Measurements from ENCODE around the gene CD6.
A peak's percentile ranks its signal among the peaks of the same experiment; 100 is the strongest.

The CD6 gene

DNA sequence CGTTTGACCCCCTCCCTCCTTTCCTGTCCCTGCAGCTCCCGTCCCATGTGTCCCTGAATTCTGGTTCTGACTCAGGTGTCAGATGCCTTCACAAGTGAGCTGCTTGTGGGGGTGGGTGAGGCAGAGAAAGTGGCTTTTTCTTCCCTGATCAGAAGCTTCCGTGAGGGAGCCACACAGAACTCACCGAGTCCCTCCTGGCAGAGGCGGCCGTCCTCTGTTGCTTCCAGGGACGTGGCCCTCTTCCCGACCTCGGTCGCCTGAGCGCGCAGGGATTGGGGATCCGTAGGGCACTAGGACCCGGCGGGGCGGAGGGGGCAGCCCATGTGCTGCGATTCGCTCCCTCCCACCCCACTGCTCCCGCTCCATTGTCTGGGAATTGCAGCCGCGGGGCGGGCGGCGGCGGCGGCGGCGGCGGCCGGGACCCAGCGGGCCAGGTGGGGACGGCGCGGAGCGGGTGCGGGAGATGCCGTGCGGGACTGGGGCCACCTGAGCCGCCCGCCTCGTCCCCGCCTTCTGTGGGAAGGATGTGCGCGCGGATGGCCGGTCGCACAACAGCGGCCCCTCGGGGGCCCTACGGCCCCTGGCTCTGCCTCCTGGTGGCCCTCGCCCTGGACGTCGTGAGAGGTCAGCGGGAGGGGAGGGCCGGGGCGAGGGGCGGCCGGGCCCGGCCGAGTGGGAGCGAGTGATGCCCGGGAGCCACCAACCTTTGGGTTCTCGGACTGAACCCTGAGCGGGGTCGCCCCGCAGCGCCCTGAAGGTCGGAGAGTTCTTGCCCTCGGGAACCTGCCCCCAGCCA lies 47.2 kb upstream of the CD6 start, which contains the start of gene TMEM132A (continued):
- 0 out of 2 replicates have a peak, but pooled peaks have one; percentile 19 for TF ChIP-seq ZNF366 (tag by site-specific recombination; conservative IDR thresholded peaks at IDR 0.05)
- TF ChIP-seq ZFHX2 (tag by site-specific recombination; conservative IDR thresholded peaks at IDR 0.05) = peak; percentile 36; the same call in 1 of the 2 replicates
- TF ChIP-seq ZNF24 (tag by site-specific recombination; IDR thresholded peaks at IDR 0.05) = peak; percentile 86
- TF ChIP-seq IKZF3 (tag by site-specific recombination; IDR thresholded peaks at IDR 0.05) = peak; percentile 97
- peak; percentile 67; the same call in 1 of the 2 replicates for TF ChIP-seq MZF1 (tag by site-specific recombination; IDR thresholded peaks at IDR 0.05; ENCODE audit: borderline replicate concordance)
- TF ChIP-seq, protein P1, sequence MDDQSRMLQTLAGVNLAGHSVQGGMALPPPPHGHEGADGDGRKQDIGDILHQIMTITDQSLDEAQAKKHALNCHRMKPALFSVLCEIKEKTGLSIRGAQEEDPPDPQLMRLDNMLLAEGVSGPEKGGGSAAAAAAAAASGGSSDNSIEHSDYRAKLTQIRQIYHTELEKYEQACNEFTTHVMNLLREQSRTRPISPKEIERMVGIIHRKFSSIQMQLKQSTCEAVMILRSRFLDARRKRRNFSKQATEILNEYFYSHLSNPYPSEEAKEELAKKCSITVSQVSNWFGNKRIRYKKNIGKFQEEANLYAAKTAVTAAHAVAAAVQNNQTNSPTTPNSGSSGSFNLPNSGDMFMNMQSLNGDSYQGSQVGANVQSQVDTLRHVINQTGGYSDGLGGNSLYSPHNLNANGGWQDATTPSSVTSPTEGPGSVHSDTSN (CRISPR knock-in tag; IDR thresholded peaks at IDR 0.05) = peak; percentile 74
- no peak; the same call in 1 of the 2 replicates for TF ChIP-seq ZNF561 (tag by site-specific recombination; IDR thresholded peaks at IDR 0.05; ENCODE audit: borderline replicate concordance)
- TF ChIP-seq ZNF324 (tag by site-specific recombination; IDR thresholded peaks at IDR 0.05) = 0 out of 2 replicates have a peak, but pooled peaks have one; percentile 27
- peak; percentile 65; the same call in 1 of the 2 replicates for TF ChIP-seq ZSCAN23 (tag by site-specific recombination; IDR thresholded peaks at IDR 0.05)
- TF ChIP-seq ZBTB17 (tag by site-specific recombination; IDR thresholded peaks at IDR 0.05) = peak; percentile 76
- TF ChIP-seq, protein P2, sequence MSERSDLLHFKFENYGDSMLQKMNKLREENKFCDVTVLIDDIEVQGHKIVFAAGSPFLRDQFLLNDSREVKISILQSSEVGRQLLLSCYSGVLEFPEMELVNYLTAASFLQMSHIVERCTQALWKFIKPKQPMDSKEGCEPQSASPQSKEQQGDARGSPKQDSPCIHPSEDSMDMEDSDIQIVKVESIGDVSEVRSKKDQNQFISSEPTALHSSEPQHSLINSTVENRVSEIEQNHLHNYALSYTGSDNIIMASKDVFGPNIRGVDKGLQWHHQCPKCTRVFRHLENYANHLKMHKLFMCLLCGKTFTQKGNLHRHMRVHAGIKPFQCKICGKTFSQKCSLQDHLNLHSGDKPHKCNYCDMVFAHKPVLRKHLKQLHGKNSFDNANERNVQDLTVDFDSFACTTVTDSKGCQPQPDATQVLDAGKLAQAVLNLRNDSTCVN (tag by site-specific recombination; optimal IDR thresholded peaks at IDR 0.05) = peak; percentile 59
- no peak for TF ChIP-seq EGR2 (tag by site-specific recombination; IDR thresholded peaks at IDR 0.05; ENCODE audit: low read depth)
- TF ChIP-seq ZNF169 (tag by site-specific recombination; IDR thresholded peaks at IDR 0.05) = no peak
- TF ChIP-seq, protein P3, sequence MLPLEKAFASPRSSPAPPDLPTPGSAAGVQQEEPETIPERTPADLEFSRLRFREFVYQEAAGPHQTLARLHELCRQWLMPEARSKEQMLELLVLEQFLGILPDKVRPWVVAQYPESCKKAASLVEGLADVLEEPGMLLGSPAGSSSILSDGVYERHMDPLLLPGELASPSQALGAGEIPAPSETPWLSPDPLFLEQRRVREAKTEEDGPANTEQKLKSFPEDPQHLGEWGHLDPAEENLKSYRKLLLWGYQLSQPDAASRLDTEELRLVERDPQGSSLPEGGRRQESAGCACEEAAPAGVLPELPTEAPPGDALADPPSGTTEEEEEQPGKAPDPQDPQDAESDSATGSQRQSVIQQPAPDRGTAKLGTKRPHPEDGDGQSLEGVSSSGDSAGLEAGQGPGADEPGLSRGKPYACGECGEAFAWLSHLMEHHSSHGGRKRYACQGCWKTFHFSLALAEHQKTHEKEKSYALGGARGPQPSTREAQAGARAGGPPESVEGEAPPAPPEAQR (tag by site-specific recombination; IDR thresholded peaks at IDR 0.05) = no peak
- no peak for TF ChIP-seq ZNF248 (tag by site-specific recombination; IDR thresholded peaks at IDR 0.05)
- TF ChIP-seq ZNF596 (tag by site-specific recombination; IDR thresholded peaks at IDR 0.05) = 0 out of 2 replicates have a peak, but pooled peaks have one; percentile 16
- no peak for TF ChIP-seq ZNF19 (tag by site-specific recombination; IDR thresholded peaks at IDR 0.05; ENCODE audit: low read depth)
- no peak for TF ChIP-seq SALL2 (tag by site-specific recombination; IDR thresholded peaks at IDR 0.05; ENCODE audit: borderline replicate concordance)
- TF ChIP-seq, protein P4, sequence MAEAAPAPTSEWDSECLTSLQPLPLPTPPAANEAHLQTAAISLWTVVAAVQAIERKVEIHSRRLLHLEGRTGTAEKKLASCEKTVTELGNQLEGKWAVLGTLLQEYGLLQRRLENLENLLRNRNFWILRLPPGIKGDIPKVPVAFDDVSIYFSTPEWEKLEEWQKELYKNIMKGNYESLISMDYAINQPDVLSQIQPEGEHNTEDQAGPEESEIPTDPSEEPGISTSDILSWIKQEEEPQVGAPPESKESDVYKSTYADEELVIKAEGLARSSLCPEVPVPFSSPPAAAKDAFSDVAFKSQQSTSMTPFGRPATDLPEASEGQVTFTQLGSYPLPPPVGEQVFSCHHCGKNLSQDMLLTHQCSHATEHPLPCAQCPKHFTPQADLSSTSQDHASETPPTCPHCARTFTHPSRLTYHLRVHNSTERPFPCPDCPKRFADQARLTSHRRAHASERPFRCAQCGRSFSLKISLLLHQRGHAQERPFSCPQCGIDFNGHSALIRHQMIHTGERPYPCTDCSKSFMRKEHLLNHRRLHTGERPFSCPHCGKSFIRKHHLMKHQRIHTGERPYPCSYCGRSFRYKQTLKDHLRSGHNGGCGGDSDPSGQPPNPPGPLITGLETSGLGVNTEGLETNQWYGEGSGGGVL (tag by site-specific recombination; IDR thresholded peaks at IDR 0.05) = peak; percentile 89
- TF ChIP-seq ZXDB (tag by site-specific recombination; IDR thresholded peaks at IDR 0.05) = peak; percentile 53
- no peak for TF ChIP-seq ZNF16 (tag by site-specific recombination; IDR thresholded peaks at IDR 0.05; ENCODE audit: low read depth)
- no peak for TF ChIP-seq WT1 (tag by site-specific recombination; IDR thresholded peaks at IDR 0.05)
- TF ChIP-seq ZBTB48 (tag by site-specific recombination; IDR thresholded peaks at IDR 0.05) = peak; percentile 88
- TF ChIP-seq ZNF350 (tag by site-specific recombination; IDR thresholded peaks at IDR 0.05) = no peak
- TF ChIP-seq HOXA7 (CRISPR knock-in tag; IDR thresholded peaks at IDR 0.05; ENCODE audit: borderline replicate concordance) = no peak
- no peak for TF ChIP-seq ZNF175 (tag by site-specific recombination; IDR thresholded peaks at IDR 0.05)
- TF ChIP-seq, protein P5, sequence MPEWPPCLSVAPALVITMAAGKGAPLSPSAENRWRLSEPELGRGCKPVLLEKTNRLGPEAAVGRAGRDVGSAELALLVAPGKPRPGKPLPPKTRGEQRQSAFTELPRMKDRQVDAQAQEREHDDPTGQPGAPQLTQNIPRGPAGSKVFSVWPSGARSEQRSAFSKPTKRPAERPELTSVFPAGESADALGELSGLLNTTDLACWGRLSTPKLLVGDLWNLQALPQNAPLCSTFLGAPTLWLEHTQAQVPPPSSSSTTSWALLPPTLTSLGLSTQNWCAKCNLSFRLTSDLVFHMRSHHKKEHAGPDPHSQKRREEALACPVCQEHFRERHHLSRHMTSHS (tag by site-specific recombination; IDR thresholded peaks at IDR 0.05) = no peak
- TF ChIP-seq, protein P6, sequence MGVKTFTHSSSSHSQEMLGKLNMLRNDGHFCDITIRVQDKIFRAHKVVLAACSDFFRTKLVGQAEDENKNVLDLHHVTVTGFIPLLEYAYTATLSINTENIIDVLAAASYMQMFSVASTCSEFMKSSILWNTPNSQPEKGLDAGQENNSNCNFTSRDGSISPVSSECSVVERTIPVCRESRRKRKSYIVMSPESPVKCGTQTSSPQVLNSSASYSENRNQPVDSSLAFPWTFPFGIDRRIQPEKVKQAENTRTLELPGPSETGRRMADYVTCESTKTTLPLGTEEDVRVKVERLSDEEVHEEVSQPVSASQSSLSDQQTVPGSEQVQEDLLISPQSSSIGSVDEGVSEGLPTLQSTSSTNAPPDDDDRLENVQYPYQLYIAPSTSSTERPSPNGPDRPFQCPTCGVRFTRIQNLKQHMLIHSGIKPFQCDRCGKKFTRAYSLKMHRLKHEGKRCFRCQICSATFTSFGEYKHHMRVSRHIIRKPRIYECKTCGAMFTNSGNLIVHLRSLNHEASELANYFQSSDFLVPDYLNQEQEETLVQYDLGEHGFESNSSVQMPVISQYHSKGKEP (tag by site-specific recombination; IDR thresholded peaks at IDR 0.05) = peak; percentile 57
- TF ChIP-seq, protein P7, sequence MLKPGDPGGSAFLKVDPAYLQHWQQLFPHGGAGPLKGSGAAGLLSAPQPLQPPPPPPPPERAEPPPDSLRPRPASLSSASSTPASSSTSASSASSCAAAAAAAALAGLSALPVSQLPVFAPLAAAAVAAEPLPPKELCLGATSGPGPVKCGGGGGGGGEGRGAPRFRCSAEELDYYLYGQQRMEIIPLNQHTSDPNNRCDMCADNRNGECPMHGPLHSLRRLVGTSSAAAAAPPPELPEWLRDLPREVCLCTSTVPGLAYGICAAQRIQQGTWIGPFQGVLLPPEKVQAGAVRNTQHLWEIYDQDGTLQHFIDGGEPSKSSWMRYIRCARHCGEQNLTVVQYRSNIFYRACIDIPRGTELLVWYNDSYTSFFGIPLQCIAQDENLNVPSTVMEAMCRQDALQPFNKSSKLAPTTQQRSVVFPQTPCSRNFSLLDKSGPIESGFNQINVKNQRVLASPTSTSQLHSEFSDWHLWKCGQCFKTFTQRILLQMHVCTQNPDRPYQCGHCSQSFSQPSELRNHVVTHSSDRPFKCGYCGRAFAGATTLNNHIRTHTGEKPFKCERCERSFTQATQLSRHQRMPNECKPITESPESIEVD (tag by site-specific recombination; IDR thresholded peaks at IDR 0.05) = no peak
- TF ChIP-seq SP2 (tag by site-specific recombination; IDR thresholded peaks at IDR 0.05) = no peak

All from HEK293 (cell line).